ENCODE data around the gene PRKCZ. TPM values are rescaled to one million over a fixed set of nuclear protein-coding genes. Genes with fewer than 3 reads are reported as not detected.

Gene PRKCZ
- total and polyA plus RNA-seq, 9 of the 15 experiments (the other 6 are each of a cell fraction or from before 2014, with no cell fraction given), result 0.07 to 3.1 (median 1.3) TPM

GRCh38 chr1:2199042-2199810, 149.0 kb downstream of the PRKCZ start (continued):
- TF ChIP-seq, protein P1, sequence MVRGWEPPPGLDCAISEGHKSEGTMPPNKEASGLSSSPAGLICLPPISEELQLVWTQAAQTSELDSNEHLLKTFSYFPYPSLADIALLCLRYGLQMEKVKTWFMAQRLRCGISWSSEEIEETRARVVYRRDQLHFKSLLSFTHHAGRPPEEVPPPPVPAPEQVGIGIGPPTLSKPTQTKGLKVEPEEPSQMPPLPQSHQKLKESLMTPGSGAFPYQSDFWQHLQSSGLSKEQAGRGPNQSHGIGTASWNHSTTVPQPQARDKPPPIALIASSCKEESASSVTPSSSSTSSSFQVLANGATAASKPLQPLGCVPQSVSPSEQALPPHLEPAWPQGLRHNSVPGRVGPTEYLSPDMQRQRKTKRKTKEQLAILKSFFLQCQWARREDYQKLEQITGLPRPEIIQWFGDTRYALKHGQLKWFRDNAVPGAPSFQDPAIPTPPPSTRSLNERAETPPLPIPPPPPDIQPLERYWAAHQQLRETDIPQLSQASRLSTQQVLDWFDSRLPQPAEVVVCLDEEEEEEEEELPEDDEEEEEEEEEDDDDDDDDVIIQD (CRISPR knock-in tag; IDR thresholded peaks at IDR 0.05), result no peak
- TF ChIP-seq, protein P2, sequence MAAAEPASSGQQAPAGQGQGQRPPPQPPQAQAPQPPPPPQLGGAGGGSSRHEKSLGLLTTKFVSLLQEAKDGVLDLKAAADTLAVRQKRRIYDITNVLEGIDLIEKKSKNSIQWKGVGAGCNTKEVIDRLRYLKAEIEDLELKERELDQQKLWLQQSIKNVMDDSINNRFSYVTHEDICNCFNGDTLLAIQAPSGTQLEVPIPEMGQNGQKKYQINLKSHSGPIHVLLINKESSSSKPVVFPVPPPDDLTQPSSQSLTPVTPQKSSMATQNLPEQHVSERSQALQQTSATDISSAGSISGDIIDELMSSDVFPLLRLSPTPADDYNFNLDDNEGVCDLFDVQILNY (CRISPR knock-in tag; IDR thresholded peaks at IDR 0.05), result no peak
- TF ChIP-seq ATF6 (CRISPR knock-in tag; IDR thresholded peaks at IDR 0.05) (no peak), ZNF23 (CRISPR knock-in tag; IDR thresholded peaks at IDR 0.05) (no peak), ZNF253 (CRISPR knock-in tag; conservative IDR thresholded peaks at IDR 0.05) (no peak), IFI16 (CRISPR knock-in tag; IDR thresholded peaks at IDR 0.05) (no peak), MAFF (IDR thresholded peaks at IDR 0.05; ENCODE audit: low read length) (no peak), SIX5 (IDR thresholded peaks at IDR 0.05; ENCODE audit: borderline replicate concordance in 1 of 2, insufficient read depth in 1 of 2, low read depth in 1 of 2, low read length in 2 of 2) (no peak), TOE1 (IDR thresholded peaks at IDR 0.05; ENCODE audit: borderline replicate concordance) (peak; percentile 44), TOE1 (CRISPR knock-in tag; IDR thresholded peaks at IDR 0.05; ENCODE audit: borderline replicate concordance, low read depth) (no peak), FOXA1 (IDR thresholded peaks at IDR 0.05; ENCODE audit: borderline replicate concordance) (no peak), ELF4 (CRISPR knock-in tag; IDR thresholded peaks at IDR 0.05) (no peak), KAT8 (IDR thresholded peaks at IDR 0.05; ENCODE audit: low read depth) (no peak), SETDB1 (IDR thresholded peaks at IDR 0.05; ENCODE audit: low read length) (no peak), NCOA4 (IDR thresholded peaks at IDR 0.05; ENCODE audit: partially characterized antibody) (no peak), JUN (IDR thresholded peaks at IDR 0.05; ENCODE audit: borderline replicate concordance, low read depth, low read length) (no peak; the same call in 1 of the 2 replicates), JUN (CRISPR knock-in tag; IDR thresholded peaks at IDR 0.05; ENCODE audit: borderline replicate concordance) (no peak), NELFE (IDR thresholded peaks at IDR 0.05; ENCODE audit: insufficient read depth, insufficient read length) (no peak), LARP7 (IDR thresholded peaks at IDR 0.05) (no peak), SP2 (IDR thresholded peaks at IDR 0.05; ENCODE audit: extremely low read depth, low read depth, low read length, poor library complexity, severe bottlenecking) (no peak), CEBPG (CRISPR knock-in tag; IDR thresholded peaks at IDR 0.05) (no peak), CEBPG (tag; conservative IDR thresholded peaks at IDR 0.05 in 1 of 2, IDR thresholded peaks at IDR 0.05 in 1 of 2) (no peak)
- TF ChIP-seq, protein P3, sequence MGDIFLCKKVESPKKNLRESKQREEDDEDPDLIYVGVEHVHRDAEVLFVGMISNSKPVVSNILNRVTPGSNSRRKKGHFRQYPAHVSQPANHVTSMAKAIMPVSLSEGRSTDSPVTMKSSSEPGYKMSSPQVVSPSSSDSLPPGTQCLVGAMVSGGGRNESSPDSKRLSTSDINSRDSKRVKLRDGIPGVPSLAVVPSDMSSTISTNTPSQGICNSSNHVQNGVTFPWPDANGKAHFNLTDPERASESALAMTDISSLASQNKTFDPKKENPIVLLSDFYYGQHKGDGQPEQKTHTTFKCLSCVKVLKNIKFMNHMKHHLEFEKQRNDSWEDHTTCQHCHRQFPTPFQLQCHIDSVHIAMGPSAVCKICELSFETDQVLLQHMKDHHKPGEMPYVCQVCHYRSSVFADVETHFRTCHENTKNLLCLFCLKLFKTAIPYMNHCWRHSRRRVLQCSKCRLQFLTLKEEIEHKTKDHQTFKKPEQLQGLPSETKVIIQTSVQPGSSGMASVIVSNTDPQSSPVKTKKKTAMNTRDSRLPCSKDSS (IDR thresholded peaks at IDR 0.05; ENCODE audit: low read depth, partially characterized antibody), result no peak
